ENCODE results near the gene PLCXD1. TPM values are rescaled to one million over a fixed set of nuclear protein-coding genes. Genes with fewer than 3 reads are reported as not detected.
A peak's percentile ranks its signal among the peaks of the same experiment; 100 is the strongest.
"Not testable (repeated sequence)": the region's sequence is repeated elsewhere in the genome, so short reads cannot be mapped to it uniquely, and the experiment has no call there.

PLCXD1 gene, protein sequence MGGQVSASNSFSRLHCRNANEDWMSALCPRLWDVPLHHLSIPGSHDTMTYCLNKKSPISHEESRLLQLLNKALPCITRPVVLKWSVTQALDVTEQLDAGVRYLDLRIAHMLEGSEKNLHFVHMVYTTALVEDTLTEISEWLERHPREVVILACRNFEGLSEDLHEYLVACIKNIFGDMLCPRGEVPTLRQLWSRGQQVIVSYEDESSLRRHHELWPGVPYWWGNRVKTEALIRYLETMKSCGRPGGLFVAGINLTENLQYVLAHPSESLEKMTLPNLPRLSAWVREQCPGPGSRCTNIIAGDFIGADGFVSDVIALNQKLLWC
- 10 to 100 TPM in 1 of 2 donors, 1 to 10 TPM in 1; 6.7 to 28.6 TPM for total RNA-seq
- 10 to 100 TPM; 29.3 to 50.6 TPM for polyA plus RNA-seq (ENCODE audit: insufficient read length in 2 of 2)
- long read RNA-seq, donor 1, partial matches to known transcripts: 79 of 79 reads
- long read RNA-seq, donor 1, other reads (novel, unspliced or antisense): 0 of 79 reads
- long read RNA-seq, donor 2, partial matches to known transcripts: 19 of 19 reads
- long read RNA-seq, donor 2, other reads (novel, unspliced or antisense): 0 of 19 reads
- long read RNA-seq, donor 3, partial matches to known transcripts: 7 of 7 reads
- long read RNA-seq, donor 3, other reads (novel, unspliced or antisense): 0 of 7 reads
- long read RNA-seq, donor 4, full-length matches to known transcripts: 1 of 67 reads
- long read RNA-seq, donor 4, partial matches to known transcripts: 35 of 67 reads
- long read RNA-seq, donor 4, other reads (novel, unspliced or antisense): 31 of 67 reads

DNA sequence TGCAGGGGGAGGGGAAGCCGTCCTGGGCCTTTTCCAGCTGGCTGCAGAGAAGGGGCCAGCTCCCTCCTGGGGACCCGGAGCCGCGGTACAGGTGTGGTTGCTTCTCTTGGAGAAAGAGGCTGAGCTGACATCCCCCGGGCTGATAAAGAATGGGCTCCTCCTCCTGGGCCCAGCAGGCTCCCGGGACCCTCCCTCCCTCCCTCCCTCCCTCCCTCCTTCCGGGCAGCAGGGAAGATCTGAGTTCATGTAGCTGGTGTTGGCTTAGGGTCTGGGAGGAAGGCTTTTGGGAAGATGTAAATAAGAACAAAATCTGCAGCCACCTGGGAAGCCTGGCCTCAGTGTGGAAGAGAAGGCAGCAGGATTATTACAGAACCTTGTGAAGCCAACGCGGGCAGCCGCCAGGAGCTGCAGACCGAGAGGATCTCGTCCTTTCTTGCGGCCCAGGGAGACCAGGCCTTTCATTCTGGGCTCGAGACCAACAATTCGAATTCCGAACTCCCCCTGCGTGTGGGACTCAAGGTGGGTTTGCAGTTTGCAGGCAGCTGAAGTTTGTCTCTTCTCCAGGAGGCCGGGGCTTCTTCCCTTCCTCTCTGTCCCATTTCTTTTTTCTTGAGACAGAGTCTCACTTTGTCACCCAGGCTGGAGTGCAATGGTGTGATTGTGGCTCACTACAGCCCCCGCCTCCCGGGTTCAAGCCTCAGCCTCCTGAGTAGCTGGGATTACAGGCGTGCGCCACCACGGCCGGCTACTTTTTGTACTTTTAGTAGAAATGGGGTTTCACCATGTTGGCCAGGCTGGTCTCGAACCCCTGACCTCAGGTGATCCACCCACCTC is at the start of gene PLCXD1:
Gene PLCXD1, plus strand, starts transcription at position 216 of the 834 bp plus-strand sequence. CDS start 2,807 bp downstream, outside the sequence.
- H3K27ac ChIP-seq (ENCODE audit: low read depth, low read length): peak within 1 kb of the TSS; percentile 57
- no peaks in the 10 kb centered on the region for H3K9me3 ChIP-seq (ENCODE audit: control insufficient read depth, insufficient read depth, low read length)
- H3K36me3 ChIP-seq (ENCODE audit: control insufficient read depth, insufficient read depth, low read length): peaks cover 23% of the 10 kb centered on the region
- peaks cover 7% of the 10 kb centered on the region for H3K27me3 ChIP-seq (ENCODE audit: control insufficient read depth, insufficient read depth, low read length)
- 17% methylated on average over 18 of the region's 25 CpGs for WGBS (ENCODE audit: insufficient coverage)
- H3K4me1 ChIP-seq (ENCODE audit: control insufficient read depth, insufficient read depth, low read length): peaks cover 25% of the 10 kb centered on the region
- peak within 1 kb of the TSS; percentile 29 for H3K4me3 ChIP-seq (ENCODE audit: low read depth, low read length)
- DNase-seq (ENCODE audit: low read depth in 4 of 6, low spot score in 6 of 6): peak in 3 of 6 donors; percentile 38 to 85 (median 76)

DNA sequence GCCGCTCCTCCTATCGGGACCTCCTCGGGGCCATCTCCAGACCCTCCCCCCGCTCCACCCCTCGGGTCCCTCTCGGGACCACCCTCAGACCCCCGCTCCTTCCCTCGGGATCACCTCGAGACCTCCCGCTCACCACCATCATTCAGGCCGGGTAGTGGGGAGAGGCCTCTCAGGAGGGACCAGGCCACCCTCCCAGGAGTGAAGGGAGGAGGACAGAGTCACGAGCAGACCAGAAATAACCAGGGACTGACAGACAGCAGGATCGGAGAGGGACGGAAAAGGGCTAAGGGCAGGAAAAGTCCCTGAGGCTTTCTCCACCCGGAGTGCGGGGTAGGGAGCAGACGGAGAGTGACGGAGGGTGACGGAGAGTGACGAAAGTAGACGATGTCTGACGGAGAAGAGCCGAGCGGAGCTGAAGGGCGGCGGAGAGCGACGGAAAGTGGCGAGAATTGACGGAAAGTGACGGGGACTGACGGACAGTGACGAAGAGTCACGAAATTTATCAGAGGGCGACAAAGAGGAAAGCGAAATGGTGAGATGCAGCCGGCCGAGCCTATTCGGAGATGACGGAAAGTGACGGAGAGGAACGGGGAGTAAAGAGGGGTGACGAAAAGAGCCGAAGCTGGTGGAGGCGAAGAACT is 49.4 kb upstream of the PLCXD1 start:
- not testable (repeated sequence) for H3K4me3 ChIP-seq (ENCODE audit: low read depth, low read length); DNase-seq (ENCODE audit: low read depth in 4 of 6, low spot score in 6 of 6); H3K27ac ChIP-seq (ENCODE audit: low read depth, low read length); H3K4me1 ChIP-seq (ENCODE audit: control insufficient read depth, insufficient read depth, low read length); H3K27me3 ChIP-seq (ENCODE audit: control insufficient read depth, insufficient read depth, low read length); H3K9me3 ChIP-seq (ENCODE audit: control insufficient read depth, insufficient read depth, low read length); H3K36me3 ChIP-seq (ENCODE audit: control insufficient read depth, insufficient read depth, low read length)
- no CpG with 5 or more reads among the region's 45 CpGs for WGBS (ENCODE audit: insufficient coverage)

DNA sequence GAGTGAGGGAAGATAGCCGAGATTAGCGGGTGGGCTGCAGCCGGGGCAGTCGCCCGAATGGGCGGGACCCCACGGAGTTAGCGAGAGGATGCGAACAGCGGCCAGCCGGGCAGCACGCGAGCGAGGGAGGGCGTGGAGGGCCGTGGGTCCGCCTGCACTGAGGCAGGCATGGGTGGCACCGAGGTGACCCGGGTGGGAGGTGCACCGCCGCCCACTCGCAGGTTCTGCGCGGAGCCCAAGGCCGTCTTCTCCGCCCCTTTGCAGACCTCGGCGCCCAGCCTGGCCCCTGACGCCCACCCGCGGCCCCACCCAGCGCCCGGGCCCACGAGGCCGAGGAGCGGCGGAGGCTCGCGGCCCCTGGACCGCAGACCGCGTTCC is 48.9 kb upstream of the PLCXD1 start:
- H3K27ac ChIP-seq (ENCODE audit: low read depth, low read length); H3K9me3 ChIP-seq (ENCODE audit: control insufficient read depth, insufficient read depth, low read length); DNase-seq (ENCODE audit: low read depth in 4 of 6, low spot score in 6 of 6); H3K4me3 ChIP-seq (ENCODE audit: low read depth, low read length); H3K4me1 ChIP-seq (ENCODE audit: control insufficient read depth, insufficient read depth, low read length); H3K27me3 ChIP-seq (ENCODE audit: control insufficient read depth, insufficient read depth, low read length); H3K36me3 ChIP-seq (ENCODE audit: control insufficient read depth, insufficient read depth, low read length): not testable (repeated sequence)
- WGBS (ENCODE audit: insufficient coverage): no CpG with 5 or more reads among the region's 42 CpGs

DNA sequence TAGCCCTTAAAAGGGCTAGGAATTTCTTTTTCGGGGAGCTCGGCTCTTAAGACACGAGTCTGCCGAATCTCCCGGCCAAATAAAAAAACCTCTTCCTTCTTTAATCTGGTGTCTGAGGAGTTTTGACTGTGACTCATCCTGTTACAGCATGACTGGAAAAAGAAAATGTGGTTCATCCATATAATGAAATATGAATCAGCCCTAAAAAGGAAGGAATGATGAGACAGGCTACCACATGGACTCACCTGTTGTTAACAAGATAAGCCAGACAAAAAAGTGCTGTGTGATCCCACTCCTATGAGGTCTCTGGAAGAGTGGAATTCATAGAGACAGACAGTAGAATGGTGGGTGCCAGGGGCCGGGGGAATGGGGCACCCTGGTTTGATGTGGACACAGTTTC is 45.0 kb upstream of the PLCXD1 start:
- no CpG with 5 or more reads among the region's 6 CpGs for WGBS (ENCODE audit: insufficient coverage)
- H3K27ac ChIP-seq (ENCODE audit: low read depth, low read length); DNase-seq (ENCODE audit: low read depth in 4 of 6, low spot score in 6 of 6); H3K4me3 ChIP-seq (ENCODE audit: low read depth, low read length); H3K27me3 ChIP-seq (ENCODE audit: control insufficient read depth, insufficient read depth, low read length); H3K4me1 ChIP-seq (ENCODE audit: control insufficient read depth, insufficient read depth, low read length); H3K36me3 ChIP-seq (ENCODE audit: control insufficient read depth, insufficient read depth, low read length); H3K9me3 ChIP-seq (ENCODE audit: control insufficient read depth, insufficient read depth, low read length): not testable (repeated sequence)

DNA sequence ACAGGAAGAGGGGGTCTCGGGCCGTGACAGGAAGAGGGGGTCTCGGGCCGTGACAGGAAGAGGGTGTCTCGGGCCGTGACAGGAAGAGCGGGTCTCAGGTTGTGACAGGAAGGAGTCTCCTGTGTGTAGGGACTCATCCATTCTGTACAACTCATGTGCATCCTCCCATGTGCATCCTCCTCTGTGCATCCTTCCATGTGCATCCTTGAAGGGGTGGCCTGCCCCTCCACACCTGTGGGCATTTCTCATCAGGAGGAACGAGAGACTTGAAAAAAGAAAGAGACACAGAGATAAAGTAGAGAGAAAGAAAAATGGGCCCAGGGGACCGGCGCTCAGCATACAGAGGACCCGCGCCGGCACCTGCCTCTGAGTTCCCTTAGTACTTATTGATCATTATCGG is 30.2 kb upstream of the PLCXD1 start:
- WGBS (ENCODE audit: insufficient coverage): 97% methylated on average over 6 of the region's 14 CpGs
- no peak overlapping the region for H3K27ac ChIP-seq (ENCODE audit: low read depth, low read length)
- H3K27me3 ChIP-seq (ENCODE audit: control insufficient read depth, insufficient read depth, low read length): no peaks in the 10 kb centered on the region
- no peaks in the 10 kb centered on the region for H3K36me3 ChIP-seq (ENCODE audit: control insufficient read depth, insufficient read depth, low read length)
- no peak for DNase-seq (ENCODE audit: low read depth in 4 of 6, low spot score in 6 of 6)
- H3K4me3 ChIP-seq (ENCODE audit: low read depth, low read length): no peak overlapping the region
- no peaks in the 10 kb centered on the region for H3K9me3 ChIP-seq (ENCODE audit: control insufficient read depth, insufficient read depth, low read length)
- H3K4me1 ChIP-seq (ENCODE audit: control insufficient read depth, insufficient read depth, low read length): no peaks in the 10 kb centered on the region

DNA sequence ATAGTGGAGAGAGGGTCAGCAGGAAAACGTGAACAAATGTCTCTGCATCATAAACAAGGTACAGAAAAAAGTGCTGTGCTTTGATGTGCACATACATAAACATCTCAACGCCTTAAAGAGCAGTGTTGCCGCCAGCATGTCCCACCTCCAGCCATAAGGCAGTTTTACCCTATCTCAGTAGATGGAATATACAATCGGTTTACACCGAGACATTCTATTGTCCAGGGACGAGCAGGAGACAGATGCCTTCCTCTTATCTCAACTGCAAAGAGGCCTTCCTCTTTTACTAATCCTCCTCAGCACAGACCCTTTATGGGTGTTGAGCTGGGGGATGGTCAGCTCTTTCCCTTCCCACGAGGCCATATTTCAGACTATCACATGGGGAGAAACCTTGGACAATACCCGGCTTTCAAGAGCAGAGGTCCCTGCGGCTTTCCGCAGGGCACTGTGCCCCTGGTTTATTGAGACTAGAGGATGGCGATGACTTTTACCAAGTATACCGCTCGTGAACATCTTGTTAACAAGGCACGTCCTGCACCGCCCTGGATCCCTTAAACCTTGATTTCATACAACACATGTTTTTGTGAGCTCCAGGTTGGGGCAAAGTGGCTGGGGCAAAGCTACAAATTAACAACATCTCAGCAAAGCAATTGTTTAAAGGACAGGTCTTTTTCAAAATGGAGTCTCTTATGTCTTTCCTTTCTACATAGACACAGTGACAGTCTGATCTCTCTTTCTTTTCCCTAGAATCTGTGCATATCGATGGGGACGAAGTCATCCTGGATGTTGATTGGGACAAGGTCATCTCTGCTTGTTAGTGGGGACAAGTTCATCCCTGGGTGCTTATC is 29.6 kb upstream of the PLCXD1 start:
- not testable (repeated sequence) for DNase-seq (ENCODE audit: low read depth in 4 of 6, low spot score in 6 of 6); H3K27me3 ChIP-seq (ENCODE audit: control insufficient read depth, insufficient read depth, low read length); H3K9me3 ChIP-seq (ENCODE audit: control insufficient read depth, insufficient read depth, low read length); H3K36me3 ChIP-seq (ENCODE audit: control insufficient read depth, insufficient read depth, low read length); H3K27ac ChIP-seq (ENCODE audit: low read depth, low read length); H3K4me3 ChIP-seq (ENCODE audit: low read depth, low read length); H3K4me1 ChIP-seq (ENCODE audit: control insufficient read depth, insufficient read depth, low read length)
- WGBS (ENCODE audit: insufficient coverage): 89% methylated on average over 4 of the region's 17 CpGs

DNA sequence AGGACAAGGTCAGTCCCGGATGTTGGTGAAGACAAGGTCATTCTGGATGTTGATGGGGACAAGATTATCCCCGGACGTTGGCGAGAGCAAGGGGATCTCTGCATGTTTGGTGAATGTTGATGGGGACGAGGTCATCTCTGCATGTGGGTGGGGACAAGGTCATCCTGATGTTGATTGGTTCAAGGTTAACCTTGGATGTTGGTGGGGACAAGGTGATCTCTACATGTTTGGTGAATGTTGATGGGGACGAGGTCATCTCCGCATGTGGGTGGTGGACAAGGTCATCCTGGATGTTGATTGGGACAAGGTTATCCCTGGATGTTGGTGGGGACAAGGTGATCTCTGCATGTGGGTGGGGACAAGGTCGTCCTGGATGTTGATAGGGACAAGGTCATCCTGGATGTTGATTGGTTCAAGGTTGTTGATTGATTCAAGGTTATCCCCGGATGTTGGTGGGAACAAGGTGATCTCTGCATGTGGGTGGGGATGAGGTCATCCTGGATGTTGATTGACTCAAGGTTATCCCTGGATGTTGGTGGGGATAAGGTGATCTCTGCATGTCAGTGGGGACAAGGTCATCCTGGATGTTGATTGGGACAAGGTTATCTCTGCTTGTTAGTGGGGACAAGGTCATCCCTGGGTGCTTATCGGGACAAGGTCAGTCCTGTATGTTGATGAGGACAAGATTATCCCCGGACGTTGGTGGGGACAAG is 28.8 kb upstream of the PLCXD1 start:
- Histone ChIP-seq H3K4me1 (ENCODE audit: control insufficient read depth, insufficient read depth, low read length) (no peaks in the 10 kb centered on the region), H3K27me3 (ENCODE audit: control insufficient read depth, insufficient read depth, low read length) (no peaks in the 10 kb centered on the region), H3K9me3 (ENCODE audit: control insufficient read depth, insufficient read depth, low read length) (no peaks in the 10 kb centered on the region), H3K4me3 (ENCODE audit: low read depth, low read length) (no peak overlapping the region), H3K36me3 (ENCODE audit: control insufficient read depth, insufficient read depth, low read length) (no peaks in the 10 kb centered on the region), H3K27ac (ENCODE audit: low read depth, low read length) (no peak overlapping the region)
- WGBS (ENCODE audit: insufficient coverage): 88% methylated on average over 12 of the region's 12 CpGs
- peak in 1 of 6 donors; percentile 0 for DNase-seq (ENCODE audit: low read depth in 4 of 6, low spot score in 6 of 6)

DNA sequence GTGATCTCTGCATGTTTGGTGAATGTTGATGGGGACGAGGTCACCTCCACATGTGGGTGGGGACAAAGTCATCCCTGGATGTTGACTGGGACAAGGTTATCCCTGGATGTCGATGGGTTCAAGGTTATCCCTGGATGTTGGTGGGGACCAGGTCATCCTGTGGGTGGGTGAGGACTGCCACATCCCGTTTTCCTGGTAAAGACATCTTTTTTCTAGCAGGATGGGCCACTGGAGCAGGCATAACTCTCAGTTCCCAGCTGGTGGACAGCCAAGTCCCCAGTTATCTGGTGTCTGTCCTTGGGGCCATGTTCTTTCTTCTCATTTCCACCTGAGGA is 28.3 kb upstream of the PLCXD1 start:
- WGBS (ENCODE audit: insufficient coverage): 82% methylated on average over 3 of the region's 3 CpGs
- no peaks in the 10 kb centered on the region for H3K27me3 ChIP-seq (ENCODE audit: control insufficient read depth, insufficient read depth, low read length)
- H3K4me1 ChIP-seq (ENCODE audit: control insufficient read depth, insufficient read depth, low read length): no peaks in the 10 kb centered on the region
- no peaks in the 10 kb centered on the region for H3K36me3 ChIP-seq (ENCODE audit: control insufficient read depth, insufficient read depth, low read length)
- H3K9me3 ChIP-seq (ENCODE audit: control insufficient read depth, insufficient read depth, low read length): no peaks in the 10 kb centered on the region
- no peak overlapping the region for H3K4me3 ChIP-seq (ENCODE audit: low read depth, low read length)
- no peak for DNase-seq (ENCODE audit: low read depth in 4 of 6, low spot score in 6 of 6)
- no peak overlapping the region for H3K27ac ChIP-seq (ENCODE audit: low read depth, low read length)
